GM19452 (cell line): ENCODE results near the gene TBCA.
"Not testable (repeated sequence)": the region's sequence is repeated elsewhere in the genome, so short reads cannot be mapped to it uniquely, and the experiment has no call there.

Experiments used
- ATAC-seq: cut with Tn5 transposase; IDR thresholded peaks from one replicate; pipeline ENCODE4 v1.9.1; 2021; ENCODE audit not compliant: unreplicated experiment

Gene TBCA

GRCh38 chr5:77709993-77710685 is 66.0 kb downstream of the TBCA start:
- ATAC-seq = no peak

GRCh38 chr5:77709340-77709739 is 66.8 kb downstream of the TBCA start:
- ATAC-seq = no peak

- ATAC-seq = no peak
Observed at GRCh38 chr5:77707791-77708190, 68.3 kb downstream of the TBCA start.

GRCh38 chr5:77699569-77699968 is 76.6 kb downstream of the TBCA start:
- ATAC-seq = not testable (repeated sequence)

- no peak for ATAC-seq
Observed at GRCh38 chr5:77698920-77699319, 77.2 kb downstream of the TBCA start.

- no peak for ATAC-seq
Observed at GRCh38 chr5:77697692-77698091, 78.4 kb downstream of the TBCA start.

- no peak for ATAC-seq
Observed at GRCh38 chr5:77696120-77696519, 80.0 kb downstream of the TBCA start.

- ATAC-seq = no peak
Observed at GRCh38 chr5:77693913-77694312, 82.2 kb downstream of the TBCA start.

- ATAC-seq = no peak
Observed at GRCh38 chr5:77683171-77683732, 92.9 kb downstream of the TBCA start.

- no peak for ATAC-seq
Observed at GRCh38 chr5:77670526-77670925, 105.6 kb downstream of the TBCA start.

GRCh38 chr5:77669677-77670076 is 106.5 kb downstream of the TBCA start:
- ATAC-seq = no peak

GRCh38 chr5:77663090-77663863 is 112.9 kb downstream of the TBCA start:
- no peak for ATAC-seq

GRCh38 chr5:77662635-77663034 is 113.5 kb downstream of the TBCA start:
- ATAC-seq = no peak

GRCh38 chr5:77658662-77659061 is 117.5 kb downstream of the TBCA start:
- ATAC-seq = no peak

- ATAC-seq = no peak
Observed at GRCh38 chr5:77651343-77651742, 124.8 kb downstream of the TBCA start.

- ATAC-seq = no peak
Observed at GRCh38 chr5:77650686-77651085, 125.5 kb downstream of the TBCA start.

GRCh38 chr5:77649776-77650175 is 126.4 kb downstream of the TBCA start:
- no peak for ATAC-seq

GRCh38 chr5:77645995-77646639 is 130.0 kb downstream of the TBCA start:
- no peak for ATAC-seq

GRCh38 chr5:77645158-77645994 is 130.8 kb downstream of the TBCA start:
- no peak for ATAC-seq

GRCh38 chr5:77644371-77645157 is 131.6 kb downstream of the TBCA start:
- ATAC-seq = no peak
